RCC 7860 (cell line): ENCODE data around the gene FAM107A.

Source experiments
- DNase-seq: peaks from one replicate; pipeline ENCODE4 v3.0.0-alpha.2; 2015; ENCODE audit warnings: low spot score
- FAIRE-seq: peaks from 2 replicates; lab custom pipeline; 2012; peaks lifted over from hg19 to GRCh38; lab: Jason Lieb, UNC

FAM107A gene

GRCh38 chr3:58521917-58522631 lies 55.1 kb downstream of the FAM107A start:
- FAIRE-seq (no peak), DNase-seq (no peak)

- no peak for FAIRE-seq
Measured at GRCh38 chr3:58521336-58521670, 55.9 kb downstream of the FAM107A start.

GRCh38 chr3:58520403-58521335 lies 56.5 kb downstream of the FAM107A start:
- no peak for FAIRE-seq
- peak; percentile 40 for DNase-seq

More at GRCh38 chr3:58521336-58521670, 55.9 kb downstream of the FAM107A start:
- DNase-seq: no peak

GRCh38 chr3:58519668-58520402 lies 57.4 kb downstream of the FAM107A start:
- FAIRE-seq: no peak
- no peak for DNase-seq

GRCh38 chr3:58518291-58518789 lies 58.9 kb downstream of the FAM107A start:
- DNase-seq (no peak), FAIRE-seq (no peak)

- DNase-seq (no peak), FAIRE-seq (no peak)
Measured at GRCh38 chr3:58514405-58514804, 62.8 kb downstream of the FAM107A start.
